GM12878 (cell line): Measurements from ENCODE around the gene EDEM2. TPM values are rescaled to one million over a fixed set of nuclear protein-coding genes. Genes with fewer than 3 reads are reported as not detected.

Experiments used
- ATAC-seq: fragments of 200-7000 bp; cut with Tn5 transposase; 3 replicates; pipeline ENCODE4 v1.9.1; 2020; ENCODE audit warnings: mild to moderate bottlenecking, moderate library complexity
- BruUV-seq: library from RNA; stranded (reverse); fragments of 400-500 nt; replicated peaks from 2 replicates; lab custom pipeline; 2021; lab: Mats Ljungman, UMichigan
- CTCF ChIA-PET: fragments of 300-600 bp; sonication (Branson Sonifier 250); formaldehyde crosslinking; extraction: SDS; loops from one replicate; lab custom pipeline; 2021; ENCODE audit warnings: inconsistent platforms; lab: Yijun Ruan, JAX
- POLR2A ChIA-PET: fragments of 350-600 bp; formaldehyde crosslinking; extraction: SDS; loops from one replicate; lab custom pipeline; 2021; ENCODE audit warnings: inconsistent platforms; lab: Charles Lee
- RAD21 ChIA-PET: fragments of 300-600 bp; sonication (Branson Sonifier 250); formaldehyde crosslinking; loops from one replicate; lab custom pipeline; 2023; ENCODE audit warnings: antibody characterized with exemption; ENCODE audit not compliant: unreplicated experiment; lab: Charles Lee
- SMC1A ChIA-PET: fragments of 300-600 bp; sonication (Branson Sonifier 250); formaldehyde crosslinking; loops from one replicate; lab custom pipeline; 2023; ENCODE audit not compliant: unreplicated experiment, uncharacterized antibody; lab: Charles Lee
- DNase-seq: peaks from one replicate; pipeline ENCODE4 v3.0.0-alpha.2; 2011; ENCODE audit warnings: low read depth, low spot score
- FAIRE-seq: peaks from 3 replicates; lab custom pipeline; 2011; peaks lifted over from hg19 to GRCh38; lab: Jason Lieb, UNC
- H2AFZ ChIP-seq: 2 replicates; pipeline ENCODE4 v1.6.0; 2011; ENCODE audit warnings: low read depth, low read length, control low read depth; ENCODE audit not compliant: control insufficient read depth
- H3K27ac ChIP-seq: 2 replicates; pipeline ENCODE4 v1.5.1; 2011; ENCODE audit warnings: control low read depth; ENCODE audit not compliant: control insufficient read depth, insufficient read depth
- H3K27me3 ChIP-seq, 2 experiments: replicated peaks in 1 of 2; 2 replicates each; pipeline versions ENCODE4 v1.6.0 to v1.6.1; 2011; ENCODE audit warnings: low read length in 1 of 2; ENCODE audit not compliant: control insufficient read depth in 2 of 2, insufficient read depth in 2 of 2
- H3K36me3 ChIP-seq, 2 experiments: 2 replicates each; pipeline ENCODE4 v1.5.1; 2011; ENCODE audit warnings: low read length in 1 of 2; ENCODE audit not compliant: control insufficient read depth in 2 of 2, insufficient read depth in 2 of 2
- H3K4me1 ChIP-seq: 2 replicates; pipeline ENCODE4 v1.6.1; 2011; ENCODE audit warnings: mild to moderate bottlenecking, low read length, moderate library complexity, mixed read lengths; ENCODE audit not compliant: control insufficient read depth, insufficient read depth
- H3K4me2 ChIP-seq: 2 replicates; pipeline ENCODE4 v1.6.0; 2011; ENCODE audit warnings: control low read depth; ENCODE audit not compliant: control insufficient read depth, insufficient read depth
- H3K4me3 ChIP-seq: fragments of 200-600 bp; sonication (generic); 2 replicates; pipeline ENCODE4 v1.5.1; 2016
- H3K79me2 ChIP-seq: 2 replicates; pipeline ENCODE4 v1.6.0; 2011; ENCODE audit warnings: low read length; ENCODE audit not compliant: control insufficient read depth, insufficient read depth
- H3K9ac ChIP-seq: 2 replicates; pipeline ENCODE4 v1.8.0; 2011; ENCODE audit warnings: low read length, control low read depth, mixed read lengths; ENCODE audit not compliant: control insufficient read depth, insufficient read depth
- H3K9me3 ChIP-seq: replicated peaks from 3 replicates; pipeline ENCODE4 v1.5.1; 2011; ENCODE audit warnings: mild to moderate bottlenecking, low read length; ENCODE audit not compliant: control insufficient read depth, insufficient read depth
- H4K20me1 ChIP-seq: 2 replicates; pipeline ENCODE4 v1.6.0; 2011; ENCODE audit not compliant: control insufficient read depth, insufficient read depth
- BACH1 ChIP-seq: fragments of 450-650 bp; IDR thresholded peaks from 2 replicates; pipeline ENCODE4 v1.6.1; 2017; ENCODE audit warnings: mild to moderate bottlenecking, borderline replicate concordance
- CEBPZ ChIP-seq: fragments of 150-350 bp; IDR thresholded peaks from 2 replicates; pipeline ENCODE4 v1.6.1; 2016; ENCODE audit warnings: low read depth, low read length
- HDAC2 ChIP-seq: fragments of 200-600 bp; sonication (generic); IDR thresholded peaks from 2 replicates; pipeline ENCODE4 v1.6.1; 2017
- HDAC6 ChIP-seq: fragments of 200-600 bp; sonication (generic); IDR thresholded peaks from one replicate; pipeline ENCODE4 v1.8.0; 2017; ENCODE audit warnings: antibody characterized with exemption; ENCODE audit not compliant: unreplicated experiment
- NFXL1 ChIP-seq: fragments of 450-650 bp; IDR thresholded peaks from 2 replicates; pipeline ENCODE4 v1.6.1; 2017; ENCODE audit warnings: antibody characterized with exemption, mild to moderate bottlenecking, borderline replicate concordance
- POLR2A ChIP-seq: IDR thresholded peaks from 2 replicates; pipeline ENCODE4 v1.6.1; 2011; ENCODE audit warnings: low read depth, mild to moderate bottlenecking, low read length
- RFX5 ChIP-seq: IDR thresholded peaks from 2 replicates; pipeline ENCODE4 v1.6.1; 2011; ENCODE audit warnings: low read depth, low read length, improper control_type of control experiment
- SPI1 ChIP-seq: IDR thresholded peaks from 2 replicates; pipeline ENCODE4 v1.6.1; 2011; ENCODE audit warnings: low read depth, mild to moderate bottlenecking, low read length, moderate library complexity, borderline replicate concordance; ENCODE audit not compliant: insufficient read depth
- ZNF24 ChIP-seq: fragments of 450-650 bp; IDR thresholded peaks from 2 replicates; pipeline ENCODE4 v1.6.1; 2017; ENCODE audit warnings: antibody characterized with exemption, mild to moderate bottlenecking
- ZNF687 ChIP-seq: fragments of 450-650 bp; IDR thresholded peaks from 2 replicates; pipeline ENCODE4 v1.6.1; 2017; ENCODE audit warnings: mild to moderate bottlenecking, moderate library complexity
- WGBS: methylation state at CpG from one replicate; pipeline ENCODE4 v1.1.6; 2016; ENCODE audit warnings: low lambda C conversion rate; ENCODE audit not compliant: insufficient replicate concordance, insufficient coverage; ENCODE audit errors: missing lambda C conversion rate; 5-methylcytosine and 5-hydroxymethylcytosine counted together
- in situ Hi-C: fragments of 300-500 bp; cut with MboI; formaldehyde crosslinking; loops from 9 replicates; pipeline ENCODE4 v1.14.3; 2018; ENCODE audit warnings: mixed read lengths
- intact Hi-C: fragments of 100-400 bp; cut with micrococcal nuclease; formaldehyde crosslinking; loops from one replicate; pipeline ENCODE4 v1.14.2; 2022; ENCODE audit not compliant: unreplicated experiment
- polyA plus RNA-seq, 11 experiments: library from polyadenylated mRNA; depleted of rRNA in 4 of 11; unstranded in 6 of 11; stranded (reverse) in 5 of 11; fragments of >200 nt; fragmentation: Nextera tagmentation in 4 of 11; fragmentation: Illumina TruSeq in 1 of 11; extraction: Ambion mirVana in 4 of 11; extraction: Trizol in 1 of 11; gene quantifications; 1 replicate in 1 of 11; 2 replicates in 10 of 11; pipeline versions ENCODE4 v1.2.1 to v1.2.3, GENCODE V29; 2011 to 2016; ENCODE audit warnings: inconsistent platforms in 2 of 11, missing spikeins in 2 of 11, low read depth in 1 of 11
- total RNA-seq, 4 experiments: library from RNA; depleted of rRNA in 3 of 4; stranded (reverse); fragments of >200 nt in 3 of 4; fragmentation: Illumina TruSeq in 1 of 4; extraction: Trizol in 1 of 4; gene quantifications; 2 replicates each; pipeline versions ENCODE4 v1.2.1 to v1.2.3, GENCODE V29; 2013 to 2021

Gene EDEM2
- total and polyA plus RNA-seq, 10 of the 15 experiments (the other 5 are each of a cell fraction or from before 2014, with no cell fraction given): 9.9 to 24.8 (median 14.8) TPM

- Histone ChIP-seq H2AFZ (no peak overlapping the region), H3K79me2 (no peaks in the 10 kb centered on the region), H3K4me2 (no peak overlapping the region), H3K9ac (no peak overlapping the region), H3K36me3 (peaks cover 3 to 22% of the 10 kb centered on the region in 2 experiments; a peak in 3 of 4 replicates), H3K9me3 (no peaks in the 10 kb centered on the region), H3K4me3 (no peak overlapping the region), H4K20me1 (no peaks in the 10 kb centered on the region)
- ATAC-seq (no peak), FAIRE-seq (no peak), DNase-seq (no peak)
- intact Hi-C loops (no loop called here), in situ Hi-C loops (no loop called here)
- ChIA-PET POLR2A (no interaction called here), SMC1A (interaction anchor here (1.1 to 1.6 kb wide), 3 partner anchors 8 to 37 kb away, joined by 3 to 4 read pairs (median 3); no protein-coding TSS in a partner anchor), CTCF (interaction anchor here (0.8 to 1.7 kb wide), 2 partner anchors 12 to 136 kb away, joined by 3 to 5 read pairs; no protein-coding TSS in a partner anchor)
- TF ChIP-seq SPI1 (no peak), HDAC2 (no peak), CEBPZ (no peak)
- TF ChIP-seq, all 136 proteins: peak for 0
- RAD21 ChIA-PET: no interaction called here
- Histone ChIP-seq H3K27me3 (no peaks in the 10 kb centered on the region), H3K4me1 (no peaks in the 10 kb centered on the region), H3K27ac (no peak overlapping the region)
- BruUV-seq: no TSS peak
- WGBS: 99% methylated on average over 5 of the region's 5 CpGs
These were observed 14.1 kb downstream of the EDEM2 start for GRCh38 chr20:35133031-35133430.

- no peak overlapping the region for H2AFZ ChIP-seq
- FAIRE-seq: no peak
- H3K4me1 ChIP-seq: no peaks in the 10 kb centered on the region
- no peak overlapping the region for H3K9ac ChIP-seq
- no peaks in the 10 kb centered on the region for H3K79me2 ChIP-seq
- CTCF ChIA-PET: no interaction called here
- 95% methylated on average over 4 of the region's 4 CpGs for WGBS
- no peak overlapping the region for H3K4me3 ChIP-seq
- H3K27ac ChIP-seq: no peak overlapping the region
- DNase-seq: no peak
- H3K4me2 ChIP-seq: no peak overlapping the region
- POLR2A ChIA-PET: no interaction called here
- H4K20me1 ChIP-seq: no peaks in the 10 kb centered on the region
- intact Hi-C loops (no loop called here), in situ Hi-C loops (no loop called here)
- H3K27me3 ChIP-seq: no peaks in the 10 kb centered on the region
- ATAC-seq: no peak
- no TSS peak for BruUV-seq
- SMC1A ChIA-PET: interaction anchor here (1.1 to 1.5 kb wide), 2 partner anchors 9 to 16 kb away, joined by 3 read pairs; no protein-coding TSS in a partner anchor
- RAD21 ChIA-PET: no interaction called here
- no peaks in the 10 kb centered on the region for H3K9me3 ChIP-seq
- peaks cover 3 to 18% of the 10 kb centered on the region in 2 experiments; a peak in 3 of 4 replicates for H3K36me3 ChIP-seq
- TF ChIP-seq HDAC6 (no peak), ZNF687 (no peak), ZNF24 (no peak), BACH1 (no peak), POLR2A (no peak), NFXL1 (no peak), RFX5 (no peak)
These were observed 15.2 kb downstream of the EDEM2 start for GRCh38 chr20:35131934-35132333.
